ENCODE data around the gene GRAMD1B.
"Not testable (repeated sequence)": the region's sequence is repeated elsewhere in the genome, so short reads cannot be mapped to it uniquely, and the experiment has no call there.

Gene GRAMD1B

DNA sequence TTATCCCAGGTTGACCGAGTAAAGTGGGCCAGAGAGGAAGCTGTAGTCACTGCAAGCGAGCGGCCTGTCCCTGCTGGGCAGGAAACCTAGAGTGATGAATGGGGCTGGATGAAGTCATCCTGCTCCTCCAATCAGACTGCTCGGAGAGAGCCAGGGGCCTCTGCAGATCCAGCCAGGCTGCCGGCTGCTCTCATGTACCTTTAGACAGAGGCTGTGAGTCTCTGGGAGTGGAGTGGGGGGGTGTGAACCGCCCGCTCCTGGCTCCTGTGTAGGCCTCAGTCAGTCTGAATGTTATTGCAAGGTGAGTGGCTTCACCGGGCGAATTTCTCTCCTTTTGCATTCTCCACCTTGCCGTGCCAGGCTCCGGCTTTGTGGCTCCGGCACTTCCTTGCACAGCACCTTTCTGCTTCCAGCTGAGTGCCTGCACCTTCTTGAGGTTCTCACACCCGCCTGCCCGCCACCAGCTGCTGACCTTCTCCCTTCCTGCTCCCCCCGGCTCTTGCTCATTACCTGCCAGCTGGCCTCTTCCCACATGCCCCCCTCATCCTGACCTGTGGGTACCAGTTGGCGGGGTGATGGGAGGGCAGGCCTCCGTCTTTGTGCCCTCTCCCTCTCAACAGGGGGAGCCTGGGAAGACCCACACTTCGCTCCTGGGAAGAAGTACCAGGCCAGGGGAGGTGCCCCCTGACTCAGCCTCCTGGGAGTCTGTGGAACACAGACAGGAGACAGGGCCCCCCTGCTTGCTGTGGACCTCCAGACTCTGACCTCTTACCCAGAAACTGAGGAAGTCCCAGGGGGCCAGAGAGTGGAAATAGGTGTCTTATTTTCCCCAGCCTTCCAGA, 79.9 kb downstream of the GRAMD1B start:
- DNase-seq = peak; percentile 89
- Histone ChIP-seq H3K4me1 (peaks cover 22% of the 10 kb centered on the region), H3K36me3 (no peaks in the 10 kb centered on the region), H3K9me3 (no peaks in the 10 kb centered on the region), H3K4me3 (ENCODE audit: low read depth, low read length) (peak overlapping the region; percentile 23), H3K27me3 (no peaks in the 10 kb centered on the region)
- TF ChIP-seq, protein P1, sequence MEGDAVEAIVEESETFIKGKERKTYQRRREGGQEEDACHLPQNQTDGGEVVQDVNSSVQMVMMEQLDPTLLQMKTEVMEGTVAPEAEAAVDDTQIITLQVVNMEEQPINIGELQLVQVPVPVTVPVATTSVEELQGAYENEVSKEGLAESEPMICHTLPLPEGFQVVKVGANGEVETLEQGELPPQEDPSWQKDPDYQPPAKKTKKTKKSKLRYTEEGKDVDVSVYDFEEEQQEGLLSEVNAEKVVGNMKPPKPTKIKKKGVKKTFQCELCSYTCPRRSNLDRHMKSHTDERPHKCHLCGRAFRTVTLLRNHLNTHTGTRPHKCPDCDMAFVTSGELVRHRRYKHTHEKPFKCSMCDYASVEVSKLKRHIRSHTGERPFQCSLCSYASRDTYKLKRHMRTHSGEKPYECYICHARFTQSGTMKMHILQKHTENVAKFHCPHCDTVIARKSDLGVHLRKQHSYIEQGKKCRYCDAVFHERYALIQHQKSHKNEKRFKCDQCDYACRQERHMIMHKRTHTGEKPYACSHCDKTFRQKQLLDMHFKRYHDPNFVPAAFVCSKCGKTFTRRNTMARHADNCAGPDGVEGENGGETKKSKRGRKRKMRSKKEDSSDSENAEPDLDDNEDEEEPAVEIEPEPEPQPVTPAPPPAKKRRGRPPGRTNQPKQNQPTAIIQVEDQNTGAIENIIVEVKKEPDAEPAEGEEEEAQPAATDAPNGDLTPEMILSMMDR (IDR thresholded peaks at IDR 0.05; ENCODE audit: low read depth, low read length) = no peak

DNA sequence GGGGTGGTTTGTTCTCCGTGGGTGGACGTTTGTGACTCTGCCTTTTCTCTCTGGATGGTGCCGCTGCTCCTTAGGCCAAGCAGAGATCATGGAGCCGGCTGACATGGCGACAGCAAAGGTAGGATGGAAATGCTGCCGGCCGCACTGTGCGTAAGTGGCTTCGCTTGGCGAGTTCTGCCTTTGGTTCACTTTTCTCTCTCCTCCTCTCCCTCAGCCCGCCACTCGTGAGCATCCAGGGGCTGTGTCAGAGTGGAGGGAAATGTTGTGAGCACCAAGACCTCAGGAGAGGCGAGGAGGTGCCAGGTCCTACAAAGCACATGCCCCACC, 80.5 kb downstream of the GRAMD1B start:
- Histone ChIP-seq H3K9me3 (no peaks in the 10 kb centered on the region), H3K4me3 (ENCODE audit: low read depth, low read length) (peak overlapping the region; percentile 27), H3K4me1 (peaks cover 22% of the 10 kb centered on the region), H3K36me3 (no peaks in the 10 kb centered on the region), H3K27me3 (no peaks in the 10 kb centered on the region)
- TF ChIP-seq, protein P1 (IDR thresholded peaks at IDR 0.05; ENCODE audit: low read depth, low read length) = no peak
- DNase-seq = no peak

DNA sequence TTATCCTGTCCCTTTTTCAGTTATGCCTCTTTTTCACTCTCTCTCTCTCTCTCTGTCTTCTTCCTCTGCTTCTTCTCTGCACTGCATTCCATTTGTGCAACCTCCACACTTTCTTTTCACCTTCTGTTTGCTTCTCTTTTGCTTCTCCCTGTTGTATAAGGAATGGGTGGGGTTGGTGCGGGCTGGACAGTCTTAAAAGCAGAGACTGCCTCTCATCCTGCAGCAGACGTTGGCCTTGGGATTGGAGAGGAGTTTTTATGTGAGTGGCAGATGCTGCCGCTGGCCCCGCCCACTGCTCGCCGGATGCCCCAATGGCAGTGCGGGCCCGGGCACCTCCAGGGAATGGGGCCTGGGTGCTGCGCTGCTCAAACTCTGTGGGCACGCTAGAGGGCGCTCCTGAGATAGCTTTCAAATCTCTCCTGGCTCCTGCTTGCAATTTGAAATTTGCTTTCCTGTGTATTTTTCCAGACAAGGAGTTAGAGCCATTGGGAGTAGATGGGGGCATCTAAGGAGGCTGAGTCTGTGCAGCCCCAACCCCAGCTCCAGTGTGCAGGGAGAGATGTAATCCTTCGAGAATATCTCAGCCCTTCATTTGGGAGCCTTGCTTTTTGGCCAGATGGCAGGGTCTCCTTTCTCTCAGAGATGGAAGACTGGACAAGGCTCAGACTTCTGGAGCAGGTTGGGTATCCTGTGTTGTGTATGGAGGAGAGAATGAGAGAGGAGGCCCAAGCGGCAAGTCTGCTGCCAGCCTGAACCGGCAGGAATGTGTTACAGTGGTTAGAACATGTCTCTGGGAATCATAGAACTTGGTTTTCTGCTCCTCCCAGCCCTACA, 81.2 kb downstream of the GRAMD1B start:
- H3K4me1 ChIP-seq = peaks cover 17% of the 10 kb centered on the region
- no peaks in the 10 kb centered on the region for H3K27me3 ChIP-seq
- DNase-seq = peak; percentile 97
- H3K36me3 ChIP-seq = no peaks in the 10 kb centered on the region
- no peaks in the 10 kb centered on the region for H3K9me3 ChIP-seq
- TF ChIP-seq, protein P1 (IDR thresholded peaks at IDR 0.05; ENCODE audit: low read depth, low read length) = peak; percentile 85
- H3K4me3 ChIP-seq (ENCODE audit: low read depth, low read length) = peak overlapping the region; percentile 27

GRCh38 chr11:123513309-123513708, 83.2 kb downstream of the GRAMD1B start:
- not testable (repeated sequence) for H3K36me3 ChIP-seq; DNase-seq; H3K9me3 ChIP-seq; H3K4me3 ChIP-seq (ENCODE audit: low read depth, low read length); H3K27me3 ChIP-seq
- peaks cover 17% of the 10 kb centered on the region for H3K4me1 ChIP-seq

DNA sequence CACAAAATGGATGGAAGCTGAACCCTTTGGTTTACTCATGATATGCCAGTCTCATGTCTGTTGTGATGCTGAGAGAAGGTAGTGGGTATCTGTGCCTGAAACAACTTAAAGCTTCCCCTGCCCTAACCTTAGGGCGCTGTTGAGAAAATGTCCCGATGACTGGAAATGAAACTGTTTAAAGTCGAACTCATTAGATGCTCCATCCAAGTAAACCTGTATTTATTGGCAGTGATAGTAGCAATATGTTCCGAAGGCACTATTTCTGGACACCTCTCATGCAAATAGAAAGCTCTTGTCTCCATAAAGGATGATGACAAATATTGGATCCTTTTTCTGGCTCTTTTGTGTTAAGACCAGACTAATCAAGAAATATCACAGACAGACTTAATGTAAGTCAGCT, 86.2 kb downstream of the GRAMD1B start:
- peaks cover 4% of the 10 kb centered on the region for H3K4me1 ChIP-seq
- H3K9me3 ChIP-seq = no peaks in the 10 kb centered on the region
- no peaks in the 10 kb centered on the region for H3K36me3 ChIP-seq
- TF ChIP-seq, protein P1 (IDR thresholded peaks at IDR 0.05; ENCODE audit: low read depth, low read length) = no peak
- no peak for DNase-seq
- no peaks in the 10 kb centered on the region for H3K27me3 ChIP-seq
- H3K4me3 ChIP-seq (ENCODE audit: low read depth, low read length) = no peak overlapping the region

GRCh38 chr11:123517559-123518364, 87.7 kb downstream of the GRAMD1B start:
- H3K27me3 ChIP-seq = no peaks in the 10 kb centered on the region
- no peaks in the 10 kb centered on the region for H3K9me3 ChIP-seq
- no peaks in the 10 kb centered on the region for H3K36me3 ChIP-seq
- no peak for DNase-seq
- H3K4me3 ChIP-seq (ENCODE audit: low read depth, low read length) = no peak overlapping the region
- H3K4me1 ChIP-seq = no peaks in the 10 kb centered on the region; the same call in 1 of the 2 replicates
- TF ChIP-seq, protein P1 (IDR thresholded peaks at IDR 0.05; ENCODE audit: low read depth, low read length) = no peak
